ENCODE data around the gene DCST2.

Gene DCST2

GRCh38 chr1:155002464-155003226 lies 30.9 kb downstream of the DCST2 start, which contains the start of gene ZBTB7B:
TSS of gene ZBTB7B (plus strand) at chr1:155002802. CDS start at chr1:155014661, 11,859 bp downstream.
- TF ChIP-seq POLR2A (IDR thresholded peaks at IDR 0.05; ENCODE audit: extremely low read depth, insufficient read length) (no peak), CTCF (IDR thresholded peaks at IDR 0.05; ENCODE audit: low read depth, low read length) (no peak), MAX (IDR thresholded peaks at IDR 0.05; ENCODE audit: low read depth, low read length) (no peak), MYC (IDR thresholded peaks at IDR 0.05; ENCODE audit: low read depth, low read length) (no peak)
- peak within 1 kb of the TSS; percentile 83 for H3K4me3 ChIP-seq (ENCODE audit: low read depth, low read length)
- peak; percentile 57 for DNase-seq (ENCODE audit: low read depth)

GRCh38 chr1:155001675-155002463 lies 31.7 kb downstream of the DCST2 start:
- peak; percentile 99 for DNase-seq (ENCODE audit: low read depth)
- TF ChIP-seq CTCF (IDR thresholded peaks at IDR 0.05; ENCODE audit: low read depth, low read length) (peak; percentile 59), POLR2A (IDR thresholded peaks at IDR 0.05; ENCODE audit: extremely low read depth, insufficient read length) (no peak), MYC (IDR thresholded peaks at IDR 0.05; ENCODE audit: low read depth, low read length) (no peak; the same call in 1 of the 2 replicates)
- peak overlapping the region; percentile 80 for H3K4me3 ChIP-seq (ENCODE audit: low read depth, low read length)

GRCh38 chr1:155001425-155001674 lies 32.2 kb downstream of the DCST2 start:
- TF ChIP-seq CTCF (IDR thresholded peaks at IDR 0.05; ENCODE audit: low read depth, low read length) (no peak), POLR2A (IDR thresholded peaks at IDR 0.05; ENCODE audit: extremely low read depth, insufficient read length) (no peak), MYC (IDR thresholded peaks at IDR 0.05; ENCODE audit: low read depth, low read length) (no peak), MAX (IDR thresholded peaks at IDR 0.05; ENCODE audit: low read depth, low read length) (no peak)
- DNase-seq (ENCODE audit: low read depth), result no peak
- peak overlapping the region; percentile 80 for H3K4me3 ChIP-seq (ENCODE audit: low read depth, low read length)

GRCh38 chr1:155000726-155001424 lies 32.7 kb downstream of the DCST2 start:
- DNase-seq (ENCODE audit: low read depth), result peak; percentile 94
- TF ChIP-seq CTCF (IDR thresholded peaks at IDR 0.05; ENCODE audit: low read depth, low read length) (no peak), MYC (IDR thresholded peaks at IDR 0.05; ENCODE audit: low read depth, low read length) (peak; percentile 58), POLR2A (IDR thresholded peaks at IDR 0.05; ENCODE audit: extremely low read depth, insufficient read length) (peak; percentile 38), MAX (IDR thresholded peaks at IDR 0.05; ENCODE audit: low read depth, low read length) (peak; percentile 44; the same call in 1 of the 2 replicates)
- peak overlapping the region; percentile 80 for H3K4me3 ChIP-seq (ENCODE audit: low read depth, low read length)

- H3K4me3 ChIP-seq (ENCODE audit: low read depth, low read length), result peak overlapping the region; percentile 80
- no peak for DNase-seq (ENCODE audit: low read depth)
- TF ChIP-seq MYC (IDR thresholded peaks at IDR 0.05; ENCODE audit: low read depth, low read length) (0 out of 2 replicates have a peak, but pooled peaks have one; percentile 4), MAX (IDR thresholded peaks at IDR 0.05; ENCODE audit: low read depth, low read length) (no peak)
Measured at GRCh38 chr1:155000411-155000725, 33.2 kb downstream of the DCST2 start.

Data from NB4 (cell line).